NCI-H187 treated with DMSO at 0.1 percent for 48 hours (cell line): Measurements from ENCODE around the gene C8G.

Experiments
- DNase-seq: peaks from one replicate; lab custom pipeline; 2025; lab: John Stamatoyannopoulos, UW

The C8G gene

DNA sequence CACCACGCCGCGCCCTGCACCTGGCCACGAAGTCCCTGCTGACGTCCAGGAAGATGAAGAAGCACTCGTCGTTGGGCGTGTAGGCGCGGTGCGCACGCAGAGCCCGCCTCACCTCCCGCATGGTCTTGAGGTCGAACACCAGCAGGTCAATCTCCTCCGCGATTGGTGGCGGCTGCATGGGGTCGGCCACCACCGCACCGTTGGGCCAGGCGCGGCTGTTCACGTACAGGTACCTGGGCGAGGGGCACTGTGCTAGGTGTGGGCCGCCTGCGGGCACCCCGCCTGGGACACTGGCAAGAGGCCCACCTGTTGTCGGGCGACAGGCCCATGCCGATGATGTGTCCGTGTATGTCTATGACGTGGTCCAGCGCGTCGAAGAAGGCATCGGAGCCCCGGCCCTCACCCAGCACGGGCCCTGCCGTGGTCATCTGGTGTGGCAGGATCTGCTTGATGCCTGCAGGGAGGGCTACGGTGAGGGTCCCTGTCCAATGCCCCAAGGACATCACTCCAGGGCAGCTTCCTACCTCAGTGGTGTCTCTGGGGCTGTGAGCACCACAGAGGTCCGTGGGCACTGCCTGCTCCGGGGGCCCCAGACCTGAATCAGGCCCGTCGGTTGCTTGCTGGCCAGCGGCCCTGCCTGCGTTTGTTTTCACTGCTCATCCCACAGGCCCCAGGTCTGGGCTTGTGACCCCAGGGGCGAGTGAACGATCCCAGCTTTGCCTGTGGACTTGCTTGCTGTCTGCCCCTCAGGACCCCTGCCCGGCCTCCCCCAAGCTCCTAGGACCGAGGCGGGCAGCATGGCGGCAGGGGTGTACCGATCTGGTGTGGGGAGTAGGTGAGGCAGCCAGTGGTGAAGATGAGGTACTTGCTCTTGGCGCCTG lies 3.6 kb upstream of the C8G start:
- no peak for DNase-seq

DNA sequence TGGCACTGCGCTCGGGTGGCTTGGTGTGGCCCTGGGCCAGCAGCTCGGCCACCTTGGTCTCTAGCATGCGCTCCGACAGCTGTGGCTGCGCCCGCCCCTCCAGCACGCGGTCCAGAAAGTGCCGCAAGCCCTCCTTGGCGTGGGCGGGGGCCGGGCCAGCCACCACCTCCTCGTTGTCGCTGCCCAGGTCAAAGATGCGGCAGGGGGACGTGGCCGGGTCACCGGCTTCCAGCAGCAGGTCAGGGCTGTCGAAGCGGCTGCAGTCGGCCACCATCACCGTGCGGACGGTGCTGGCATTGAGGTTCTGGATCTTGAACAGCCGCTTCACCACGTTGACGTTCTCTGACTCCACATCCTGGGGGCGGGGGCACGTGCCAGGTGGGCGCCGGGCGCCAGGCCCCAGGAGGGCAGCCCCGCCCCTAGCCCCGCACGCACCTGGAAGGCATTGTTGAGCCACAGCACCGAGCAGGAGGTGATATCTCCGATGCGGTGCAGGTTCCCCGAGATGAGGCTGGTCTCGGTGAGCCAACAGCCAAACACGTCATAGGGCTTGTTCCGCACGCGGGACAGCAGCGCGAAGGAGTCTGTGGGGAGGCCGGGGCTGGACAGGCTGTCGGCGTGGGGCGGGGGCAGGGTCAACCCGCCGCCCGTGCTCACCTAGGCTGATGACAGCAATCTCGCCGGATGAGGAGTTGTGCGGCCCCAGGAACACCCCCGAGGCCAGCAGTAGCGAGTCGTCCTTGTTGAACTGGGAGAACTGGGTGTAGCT lies 2.7 kb upstream of the C8G start:
- no peak for DNase-seq

DNA sequence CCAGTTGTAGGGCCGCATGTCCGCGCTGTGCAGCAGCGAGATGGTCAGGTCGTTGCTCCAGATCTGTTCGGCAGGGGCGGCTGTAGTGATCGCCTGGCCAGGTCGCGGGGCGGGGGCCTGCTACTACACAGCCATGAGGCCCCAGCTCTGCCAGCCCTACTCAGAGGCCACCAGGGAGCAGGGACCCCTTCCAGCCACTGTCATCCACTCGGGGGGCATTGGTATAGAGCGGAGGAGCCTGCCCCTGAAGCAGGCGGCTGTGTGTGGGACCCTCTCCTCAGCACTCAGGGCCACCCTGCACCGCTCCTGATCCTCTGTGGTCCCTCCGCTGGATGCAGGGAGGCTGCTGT lies 2.2 kb upstream of the C8G start:
- no peak for DNase-seq

DNA sequence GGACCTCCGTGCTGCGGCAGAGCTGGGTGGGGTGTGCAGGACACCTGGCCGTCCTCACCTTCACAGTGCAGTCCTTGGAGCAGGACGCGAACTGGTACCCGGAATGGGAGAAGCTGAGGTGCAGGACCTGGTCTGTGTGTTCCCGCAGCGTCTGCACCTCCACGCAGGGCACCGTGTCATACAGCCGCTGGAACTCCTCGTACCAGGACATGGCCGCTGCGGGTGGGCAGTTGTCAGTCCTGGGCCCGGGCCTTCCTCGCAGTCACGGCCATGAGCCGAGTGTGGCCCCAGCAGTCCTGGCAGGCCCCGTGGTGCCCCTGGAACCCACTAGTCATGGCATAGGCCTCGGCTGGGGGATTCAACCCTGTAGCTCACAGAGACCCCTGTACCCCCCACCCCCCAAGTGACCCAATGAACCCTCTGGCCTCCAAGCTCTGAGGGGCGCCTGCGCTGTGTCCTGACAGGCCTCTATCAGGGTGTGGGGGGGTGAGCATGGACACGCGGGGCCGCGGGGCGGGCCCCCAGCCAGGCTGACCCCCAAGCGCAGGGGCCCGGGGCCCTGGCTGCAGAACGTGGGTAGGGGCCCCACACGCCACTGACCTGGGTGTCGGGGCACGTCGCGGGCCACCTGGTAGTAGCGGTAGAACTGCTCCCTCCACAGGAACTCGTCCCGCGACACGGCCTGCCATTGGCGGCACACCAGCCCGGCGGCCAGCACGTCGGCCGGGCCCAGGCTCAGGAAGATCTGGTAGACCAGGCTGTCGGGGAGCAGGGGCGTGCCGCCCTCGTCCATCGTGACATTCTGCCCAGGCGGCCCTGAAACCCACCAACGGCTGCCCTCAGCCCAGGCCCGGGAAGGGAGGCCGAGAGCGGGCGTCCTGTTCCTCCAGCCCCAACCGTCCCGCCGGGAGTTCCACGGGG lies 1.5 kb upstream of the C8G start:
- no peak for DNase-seq

DNA sequence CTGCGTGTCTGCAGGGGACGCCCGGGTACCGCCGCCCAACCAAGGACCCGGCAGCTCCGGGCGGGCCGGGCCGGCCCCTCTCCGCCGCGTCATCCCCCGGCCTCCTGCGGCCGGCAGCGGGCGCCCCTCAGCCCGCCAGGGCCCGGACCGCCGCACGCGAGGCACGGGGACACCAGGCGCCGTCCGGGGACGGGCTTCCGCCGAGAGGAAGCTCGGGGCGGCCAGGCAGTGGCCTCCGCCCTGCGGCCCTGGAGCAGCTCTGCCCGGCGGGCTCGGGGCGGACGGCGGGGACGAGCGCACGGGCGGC lies 878 bp upstream of the C8G start:
- no peak for DNase-seq

DNA sequence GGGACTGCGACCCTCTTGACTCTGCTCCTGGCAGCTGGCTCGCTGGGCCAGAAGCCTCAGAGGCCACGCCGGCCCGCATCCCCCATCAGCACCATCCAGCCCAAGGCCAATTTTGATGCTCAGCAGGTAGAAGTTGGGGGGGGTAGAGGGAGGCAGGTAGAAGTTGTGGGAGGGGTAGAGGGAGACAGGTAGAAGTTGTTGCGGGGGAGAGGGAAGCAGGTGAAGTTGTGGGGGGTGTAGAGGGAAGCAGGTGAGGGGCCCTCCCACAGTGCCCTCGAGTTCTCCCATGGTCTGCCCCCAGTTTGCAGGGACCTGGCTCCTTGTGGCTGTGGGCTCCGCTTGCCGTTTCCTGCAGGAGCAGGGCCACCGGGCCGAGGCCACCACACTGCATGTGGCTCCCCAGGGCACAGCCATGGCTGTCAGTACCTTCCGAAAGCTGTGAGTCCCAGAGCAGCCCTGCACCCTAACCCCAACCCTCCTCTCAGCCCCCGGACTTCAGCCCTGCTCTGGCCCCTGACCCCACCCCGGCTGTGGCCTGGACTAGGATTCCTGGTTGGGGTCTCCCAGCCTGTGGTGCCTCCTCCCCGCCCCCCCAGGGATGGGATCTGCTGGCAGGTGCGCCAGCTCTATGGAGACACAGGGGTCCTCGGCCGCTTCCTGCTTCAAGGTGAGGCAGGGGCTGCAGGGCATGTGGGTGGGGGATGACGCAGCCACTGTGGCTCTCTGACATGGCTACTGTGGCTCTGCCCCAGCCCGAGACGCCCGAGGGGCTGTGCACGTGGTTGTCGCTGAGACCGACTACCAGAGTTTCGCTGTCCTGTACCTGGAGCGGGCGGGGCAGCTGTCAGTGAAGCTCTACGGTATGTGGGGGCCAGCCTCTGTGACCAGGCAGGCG lies 537 bp downstream of the C8G start:
- DNase-seq = no peak

DNA sequence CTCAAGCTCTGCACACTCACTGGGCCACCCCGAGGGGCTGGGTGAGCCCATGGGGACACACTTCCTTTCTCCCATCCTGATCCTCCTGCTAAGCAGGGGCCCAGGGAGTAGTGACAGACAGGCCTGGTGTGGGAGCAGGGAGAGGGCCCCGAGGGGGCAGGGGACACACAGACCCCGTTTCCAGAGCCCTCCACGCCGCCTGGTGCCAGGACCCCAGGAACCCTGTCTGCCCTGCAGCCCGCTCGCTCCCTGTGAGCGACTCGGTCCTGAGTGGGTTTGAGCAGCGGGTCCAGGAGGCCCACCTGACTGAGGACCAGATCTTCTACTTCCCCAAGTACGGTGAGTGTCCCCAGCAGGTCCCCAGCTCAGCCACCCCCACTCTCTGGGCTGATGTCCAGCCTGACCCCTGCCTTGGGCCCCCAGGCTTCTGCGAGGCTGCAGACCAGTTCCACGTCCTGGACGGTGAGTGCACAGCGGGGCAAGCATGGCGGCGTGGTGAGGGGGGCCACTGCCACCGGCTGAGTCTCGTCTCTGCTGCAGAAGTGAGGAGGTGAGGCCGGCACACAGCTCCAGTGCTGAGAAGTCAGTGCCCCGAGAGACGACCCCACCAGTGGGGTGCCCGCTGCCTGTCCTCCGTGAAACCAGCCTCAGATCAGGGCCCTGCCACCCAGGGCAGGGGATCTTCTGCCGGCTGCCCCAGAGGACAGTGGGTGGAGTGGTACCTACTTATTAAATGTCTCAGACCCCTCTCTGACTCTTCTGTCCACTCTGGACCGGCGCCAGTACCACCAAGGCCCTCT lies 1.4 kb downstream of the C8G start:
- no peak for DNase-seq

DNA sequence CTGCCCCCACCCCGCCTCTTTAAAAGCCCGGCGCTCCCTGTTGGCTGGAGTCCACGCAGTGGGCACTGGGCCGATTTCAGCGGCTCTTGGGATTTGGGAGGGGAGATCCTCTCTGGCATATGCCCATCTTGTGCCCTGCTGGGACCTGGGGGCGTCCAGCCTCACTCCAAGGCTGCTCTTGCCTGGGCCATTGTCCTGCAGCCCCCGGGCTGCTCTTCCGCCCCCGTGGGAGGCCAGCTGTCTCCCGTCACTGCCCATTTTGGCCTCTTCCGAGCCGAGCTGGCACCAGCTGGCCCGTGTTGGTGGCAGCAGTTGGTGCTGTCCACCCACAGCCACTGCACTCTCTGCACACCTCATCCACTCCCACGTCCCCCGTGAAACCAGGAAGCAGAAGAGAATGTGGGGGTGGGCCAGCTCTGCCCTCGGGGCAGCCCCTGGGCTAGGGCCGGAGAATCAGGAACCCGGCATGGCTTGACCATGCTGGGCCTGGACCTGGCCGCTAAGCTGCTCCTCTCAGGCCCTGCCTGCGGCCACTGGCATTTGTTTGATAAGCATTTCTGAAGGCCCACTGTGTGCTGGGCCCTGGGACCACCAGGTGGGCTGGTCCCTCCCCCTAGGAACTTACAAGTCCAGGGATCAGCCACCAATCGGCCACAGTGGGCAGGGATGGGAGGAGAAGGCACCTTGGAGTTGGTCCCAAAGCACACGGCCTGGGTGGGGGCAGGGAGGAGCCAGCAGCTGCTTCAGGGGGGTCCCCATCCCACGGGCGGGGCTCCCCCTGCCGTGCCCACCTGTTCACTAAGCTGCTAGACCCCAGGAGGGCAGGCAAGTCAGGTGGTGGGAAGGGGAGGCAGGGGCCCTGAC lies 2.2 kb downstream of the C8G start:
- DNase-seq = no peak

DNA sequence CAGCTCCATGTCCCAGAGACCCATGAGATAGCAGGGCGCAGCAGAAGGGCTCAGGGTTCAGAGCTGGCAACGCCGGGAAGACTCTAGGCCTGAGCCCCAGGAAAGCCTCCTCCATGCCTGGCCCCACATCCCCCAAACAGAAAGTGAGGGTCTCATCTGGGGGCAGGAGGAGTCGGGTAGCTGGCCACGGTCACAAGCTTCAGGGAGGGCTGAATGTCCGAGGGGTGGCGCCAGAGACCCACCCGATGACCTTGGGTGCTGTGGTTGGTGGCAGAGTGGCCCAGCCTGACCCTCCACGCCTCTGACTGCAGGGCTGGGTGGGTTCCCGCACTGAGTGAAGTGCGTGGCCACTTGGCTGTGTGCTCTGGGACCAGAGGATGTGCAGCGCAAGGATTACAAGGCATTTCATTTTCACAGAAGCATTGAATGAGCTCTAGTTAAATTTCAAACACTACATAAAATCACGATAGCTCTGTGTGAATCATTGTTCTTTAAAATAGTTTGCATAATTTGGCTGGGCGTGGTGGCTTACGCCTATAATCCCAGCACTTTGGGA lies 3.0 kb downstream of the C8G start:
- no peak for DNase-seq

DNA sequence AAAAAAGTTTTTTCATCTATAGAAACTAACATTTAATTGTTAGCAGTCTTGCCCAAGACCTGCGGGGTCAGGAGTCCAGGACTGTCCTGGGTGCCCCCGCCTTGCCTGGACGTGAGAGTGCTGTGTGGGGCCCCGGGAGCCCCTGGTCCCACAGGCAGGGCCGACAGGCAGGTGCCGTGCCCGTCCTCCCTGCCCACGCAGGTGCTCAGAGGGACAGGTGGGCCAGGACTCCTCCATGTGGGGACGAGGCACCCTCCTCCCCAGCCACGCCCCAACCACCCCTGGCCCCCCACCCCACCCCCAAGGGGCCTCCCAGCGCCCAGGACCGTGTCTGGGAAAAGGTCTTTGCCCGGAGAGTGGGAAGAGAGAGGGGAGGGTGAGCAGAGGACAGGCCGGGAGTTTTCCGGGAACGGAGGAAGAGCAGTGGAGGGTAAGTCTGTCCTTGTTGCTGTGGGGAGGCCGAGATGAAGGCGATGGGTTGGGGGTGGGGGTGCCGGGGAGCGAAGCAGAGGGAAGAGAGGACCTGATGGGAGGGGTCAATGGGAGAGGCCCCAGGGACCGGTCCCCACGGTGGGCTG lies 4.3 kb downstream of the C8G start:
- no peak for DNase-seq

DNA sequence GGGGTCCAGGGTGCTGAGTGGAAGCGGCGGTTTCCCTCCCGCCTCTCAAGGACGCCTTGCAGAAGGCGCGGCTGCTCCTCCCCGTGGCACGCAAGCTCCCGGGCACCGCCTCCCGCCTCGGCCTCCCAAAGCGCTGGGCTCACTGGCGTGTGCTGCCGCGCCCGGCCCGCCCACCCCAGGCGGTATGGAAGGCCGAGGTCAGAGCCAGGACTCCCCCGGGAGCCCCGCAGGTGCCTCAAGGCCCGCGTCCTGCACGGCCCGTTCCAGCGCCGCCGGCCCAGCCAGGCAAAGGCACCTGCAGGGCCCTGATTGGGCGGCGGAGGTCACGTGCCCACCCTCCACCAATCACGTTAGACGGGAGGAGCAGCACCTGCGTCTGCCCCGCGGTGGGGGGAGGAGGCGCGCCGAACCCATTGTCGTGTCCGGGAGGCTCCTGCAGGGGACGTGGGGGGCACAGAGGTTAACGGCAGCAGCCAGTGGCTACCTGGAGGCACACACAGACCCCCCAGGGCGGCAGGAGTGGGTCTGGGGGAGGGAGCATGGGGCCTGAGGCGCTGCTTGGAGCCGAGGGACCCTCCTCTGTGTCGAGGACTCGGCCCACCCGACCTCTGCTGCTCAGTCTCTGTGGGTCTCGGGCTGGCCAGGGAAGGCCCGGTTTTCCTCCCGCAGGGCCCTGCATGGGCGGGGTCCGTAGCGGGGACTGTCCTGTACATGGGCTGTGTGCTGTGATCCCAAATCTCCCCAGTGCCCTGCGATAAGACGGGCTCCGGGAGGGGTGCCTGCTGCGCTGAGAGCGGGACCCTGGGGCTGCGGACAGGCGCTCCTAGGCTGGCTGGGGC lies 5.0 kb downstream of the C8G start:
- DNase-seq = no peak

DNA sequence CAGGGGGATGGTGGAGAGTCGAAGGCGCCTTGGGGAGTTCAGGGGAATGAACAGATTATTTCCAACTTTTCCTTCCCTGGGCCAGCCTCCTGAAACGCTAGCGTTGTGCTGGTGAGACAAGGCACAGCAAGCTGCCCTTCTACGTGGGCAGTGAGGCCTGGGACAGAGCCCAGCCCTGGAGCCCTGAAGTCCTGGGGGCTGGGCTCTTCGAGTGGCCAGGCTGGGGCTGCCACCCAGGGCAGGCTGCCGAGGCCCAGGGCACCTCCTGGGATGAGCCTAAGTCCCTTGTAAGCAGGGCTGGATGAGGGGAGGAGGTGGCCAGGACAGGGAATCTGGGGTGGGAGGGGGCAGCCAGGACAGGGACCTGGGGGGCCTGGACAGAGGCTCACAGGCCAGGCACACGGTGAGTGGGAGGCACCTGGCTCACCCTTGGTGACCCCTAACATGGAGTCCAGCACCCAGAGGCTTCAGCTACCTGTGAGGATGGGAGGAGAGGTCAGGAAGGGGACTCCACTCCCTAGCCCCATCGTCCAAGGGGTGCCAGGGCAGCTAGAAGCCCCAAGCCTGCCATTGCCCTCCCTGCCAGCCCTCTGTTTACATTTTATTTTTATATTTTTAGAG lies 5.7 kb downstream of the C8G start:
- DNase-seq = no peak

DNA sequence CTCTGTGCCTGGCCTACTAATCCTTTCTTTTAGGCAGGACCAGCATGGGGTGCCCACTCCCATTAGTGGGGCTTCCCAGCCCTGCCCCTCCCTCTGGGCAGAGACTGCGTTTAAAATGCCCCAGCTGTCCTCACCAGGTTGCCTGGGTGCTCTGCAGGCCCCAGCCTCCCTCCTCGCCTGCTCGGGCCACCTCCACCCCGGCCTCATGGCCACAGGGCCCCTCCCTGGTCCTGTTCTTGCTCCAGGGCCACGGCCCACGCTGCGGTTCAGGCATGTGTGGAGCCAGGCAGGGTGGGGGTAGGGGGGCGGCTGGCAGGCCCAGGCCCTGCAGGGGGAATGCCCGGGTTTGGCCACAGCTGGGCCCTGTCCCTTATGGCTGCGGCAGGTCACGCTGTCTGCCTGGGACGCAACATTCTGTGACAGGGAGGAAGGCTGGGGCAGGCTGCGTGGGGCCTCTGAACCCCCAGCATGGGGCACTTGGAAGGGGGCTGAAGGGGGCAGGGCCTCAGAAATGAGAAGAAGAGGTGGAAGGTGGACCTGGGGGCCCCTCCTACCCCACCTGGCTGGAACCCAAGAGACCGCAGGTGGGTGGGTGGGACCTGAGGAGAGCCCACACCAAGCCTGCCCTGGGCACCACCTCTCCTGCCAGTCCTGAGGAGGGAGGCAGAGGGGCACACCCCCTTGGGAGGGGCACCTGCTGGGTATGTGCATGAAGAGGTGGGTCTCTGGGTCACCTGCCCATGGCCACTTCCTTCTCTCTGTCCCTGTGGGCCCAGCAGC lies 6.7 kb downstream of the C8G start, which contains the start of gene LCN12:
Gene LCN12, plus strand, starts transcription at position 733 of the 780 bp plus-strand sequence. CDS start 55 bp downstream, outside the sequence.
- DNase-seq = no peak

DNA sequence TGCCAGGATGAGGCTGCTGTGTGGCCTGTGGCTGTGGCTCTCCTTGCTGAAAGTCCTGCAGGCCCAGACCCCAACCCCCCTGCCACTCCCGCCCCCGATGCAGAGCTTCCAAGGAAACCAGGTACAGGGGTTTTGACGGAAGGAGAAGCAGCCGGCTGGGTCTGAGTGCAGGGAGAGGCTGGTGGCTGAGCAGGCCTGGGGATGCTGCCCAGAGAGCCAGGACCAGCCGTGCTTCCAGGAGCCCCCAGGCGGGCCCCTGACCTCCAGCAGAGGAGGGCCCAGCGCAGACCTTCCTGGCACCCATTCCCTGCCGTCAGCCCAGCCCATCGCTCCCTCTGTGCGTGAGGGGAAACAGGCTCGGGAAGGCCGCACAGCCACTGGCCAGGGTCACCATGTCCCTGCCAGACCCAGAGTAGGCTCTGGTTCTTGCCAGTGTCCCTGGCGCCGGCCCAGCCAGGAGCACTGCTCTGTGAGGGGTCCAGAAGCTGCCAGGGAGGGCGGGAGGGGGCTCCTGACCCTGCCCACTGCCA lies 7.3 kb downstream of the C8G start:
- no peak for DNase-seq

DNA sequence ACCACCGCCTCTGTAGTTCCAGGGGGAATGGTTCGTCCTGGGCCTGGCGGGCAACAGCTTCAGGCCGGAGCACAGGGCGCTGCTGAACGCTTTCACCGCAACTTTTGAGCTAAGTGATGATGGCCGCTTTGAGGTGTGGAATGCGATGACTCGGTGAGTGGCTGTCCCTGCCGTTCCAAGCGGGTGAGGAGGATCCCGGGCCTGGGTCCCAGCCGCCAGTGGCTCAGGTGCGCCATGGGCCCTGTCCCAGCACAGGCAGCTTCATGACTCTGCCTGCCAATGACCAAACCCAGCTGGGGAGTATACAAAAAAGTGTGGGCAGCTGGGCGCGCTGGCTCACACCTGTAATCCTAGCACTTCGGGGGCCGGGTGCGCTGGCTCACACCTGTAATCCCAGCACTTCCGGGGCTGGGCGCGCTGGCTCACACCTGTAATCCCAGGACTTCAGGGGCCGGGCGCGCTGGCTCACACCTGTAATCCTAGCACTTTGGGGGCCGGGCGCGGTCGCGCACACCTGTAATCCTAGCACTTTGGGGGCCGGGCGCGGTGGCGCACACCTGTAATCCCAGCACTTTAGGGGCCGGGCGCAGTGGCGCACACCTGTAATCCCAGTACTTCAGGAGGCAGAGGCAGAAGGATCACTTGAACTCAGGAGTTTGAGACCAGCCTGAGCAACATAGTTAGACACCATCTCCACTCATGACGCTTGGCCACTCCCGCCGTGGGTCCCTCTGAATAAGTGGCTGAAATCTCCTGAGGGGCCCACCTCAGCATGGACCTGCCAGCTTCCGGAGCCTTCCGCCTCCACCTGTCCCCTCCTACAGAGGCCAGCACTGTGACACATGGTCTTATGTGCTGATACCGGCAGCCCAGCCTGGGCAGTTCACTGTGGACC lies 8.1 kb downstream of the C8G start:
- DNase-seq = no peak
